Measurements from ENCODE around the gene ARMC5.
A peak's percentile ranks its signal among the peaks of the same experiment; 100 is the strongest.
"Not testable (repeated sequence)": the region's sequence is repeated elsewhere in the genome, so short reads cannot be mapped to it uniquely, and the experiment has no call there.

Gene ARMC5

DNA sequence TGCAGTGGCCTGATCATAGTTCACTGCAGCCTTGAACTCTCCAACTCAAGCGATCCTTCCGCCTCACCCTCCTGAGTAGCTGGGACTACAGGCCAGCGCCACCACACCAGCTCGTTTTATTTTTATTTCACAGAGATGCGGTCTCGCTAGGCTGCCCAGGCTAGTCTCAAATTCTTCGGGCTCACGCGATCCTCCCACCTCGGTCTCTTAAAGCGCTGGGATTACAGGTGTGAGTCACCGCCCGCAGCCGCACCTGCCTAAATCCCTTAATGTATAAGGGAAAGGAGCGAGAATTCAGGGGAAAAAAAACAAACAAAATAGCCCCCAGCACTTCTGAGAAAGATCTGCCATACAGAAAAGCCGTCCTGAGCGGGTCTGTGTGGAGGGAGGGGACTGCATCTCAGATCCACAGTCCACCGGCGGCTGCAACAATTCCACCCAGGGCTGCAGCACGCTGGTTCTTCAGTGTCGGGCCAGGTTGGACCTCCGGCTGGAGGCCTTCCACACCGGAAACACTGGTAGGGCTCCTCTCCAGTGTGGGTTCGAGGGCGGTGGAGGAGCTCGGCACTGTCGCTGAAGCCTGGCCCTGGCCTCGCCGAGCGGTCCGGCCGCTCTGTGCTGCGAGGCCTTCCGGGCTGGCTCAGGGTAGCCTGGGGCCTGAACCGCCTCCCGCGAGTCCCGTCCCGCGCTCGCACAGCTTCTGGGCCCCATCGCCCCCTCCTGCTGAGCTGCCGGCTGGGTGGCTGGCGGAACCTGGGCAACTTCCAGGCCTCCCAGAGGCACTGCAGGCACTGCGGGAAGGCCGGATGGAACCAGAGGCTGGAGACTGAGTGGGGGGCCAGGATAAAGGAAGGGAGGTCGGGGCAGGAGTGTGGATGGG, 23.7 kb upstream of the ARMC5 start:
- no peak for DNase-seq

DNA sequence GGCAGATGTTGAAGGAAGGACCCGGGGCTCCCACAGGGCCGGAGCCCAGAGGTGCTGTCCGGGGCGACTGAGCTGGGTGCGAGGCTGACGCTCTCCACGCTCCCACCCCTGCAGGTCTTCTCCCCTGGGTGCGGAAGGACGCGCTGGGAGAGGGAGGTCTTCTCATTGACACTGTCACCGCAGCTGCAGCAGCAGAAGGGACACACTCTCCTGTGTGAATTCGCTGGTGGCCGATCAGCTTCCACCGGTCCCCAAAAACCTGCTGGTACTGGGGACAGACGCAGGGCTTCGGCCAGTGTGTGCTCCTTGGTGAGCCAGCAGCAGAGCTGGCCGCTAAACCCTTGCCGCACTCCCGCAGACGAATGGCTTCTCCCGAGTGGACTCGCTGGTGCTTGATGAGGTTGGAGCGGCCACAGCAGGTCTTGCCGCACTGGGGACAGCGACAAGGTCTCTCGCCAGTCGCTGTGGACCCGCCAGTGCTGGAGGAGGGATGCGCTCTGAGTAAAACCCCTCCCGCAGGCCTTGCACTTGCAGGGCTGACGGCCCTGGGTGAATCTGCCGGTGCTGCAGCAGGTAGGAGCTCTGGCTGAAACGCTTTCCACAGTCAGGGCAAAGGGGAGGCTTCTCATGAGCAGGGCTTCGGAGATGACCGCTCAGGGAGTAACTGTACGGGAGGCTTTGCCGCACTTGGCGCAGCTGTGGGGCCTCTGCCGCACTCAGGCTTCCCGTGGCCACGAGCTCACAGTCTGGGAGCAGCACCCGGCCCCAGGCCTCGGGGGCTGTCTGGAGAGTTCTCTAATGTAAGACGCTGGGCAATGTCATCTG, 22.9 kb upstream of the ARMC5 start:
- no peak for DNase-seq

- no peak for DNase-seq
Measured at GRCh38 chr16:31438414-31438813, 20.9 kb upstream of the ARMC5 start.

- not testable (repeated sequence) for DNase-seq
Measured at GRCh38 chr16:31439023-31439422, 20.3 kb upstream of the ARMC5 start.

DNA sequence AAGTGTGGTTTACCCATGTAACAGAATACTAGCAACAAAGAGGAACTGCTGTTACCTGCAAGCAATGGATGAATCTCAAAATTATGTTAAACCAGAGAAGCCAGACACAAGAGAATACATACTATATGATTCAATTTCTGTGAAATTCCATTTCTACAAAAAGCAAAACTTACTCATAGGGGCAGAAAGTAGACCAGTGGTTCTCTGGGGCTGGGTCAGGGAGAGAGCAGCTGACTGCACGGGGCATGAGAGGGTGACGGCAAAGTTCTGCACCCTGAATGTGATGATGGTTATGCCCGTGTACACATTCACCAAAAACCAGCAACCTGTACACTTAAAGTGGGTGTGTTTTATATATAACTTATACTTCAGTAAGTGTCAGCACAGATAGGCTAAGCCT, 19.8 kb upstream of the ARMC5 start:
- DNase-seq: no peak

- no peak for DNase-seq
Measured at GRCh38 chr16:31440516-31441184, 18.7 kb upstream of the ARMC5 start.

- DNase-seq: no peak
Measured at GRCh38 chr16:31441956-31442355, 17.3 kb upstream of the ARMC5 start.

DNA sequence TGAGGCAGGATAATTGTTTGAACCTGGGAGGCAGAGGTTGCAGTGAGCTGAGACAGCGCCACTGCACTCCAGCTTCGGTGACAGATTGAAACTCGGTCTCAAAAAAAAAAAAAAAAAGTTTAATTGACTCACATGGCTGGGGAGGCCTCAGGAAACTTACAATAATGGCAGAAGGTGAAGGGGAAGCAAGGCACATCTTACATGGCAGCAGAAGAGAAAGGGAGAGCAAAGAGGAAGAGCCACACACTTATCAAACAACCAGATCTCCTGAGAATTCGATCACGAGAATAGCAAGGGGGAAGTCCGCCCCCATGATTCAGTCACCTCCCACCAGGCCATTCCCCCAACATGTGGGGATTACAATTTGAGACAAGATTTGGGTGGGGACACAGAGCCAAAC, 13.4 kb upstream of the ARMC5 start:
- DNase-seq: not testable (repeated sequence)

- no peak for DNase-seq
Measured at GRCh38 chr16:31451201-31451600, 8.1 kb upstream of the ARMC5 start.

DNA sequence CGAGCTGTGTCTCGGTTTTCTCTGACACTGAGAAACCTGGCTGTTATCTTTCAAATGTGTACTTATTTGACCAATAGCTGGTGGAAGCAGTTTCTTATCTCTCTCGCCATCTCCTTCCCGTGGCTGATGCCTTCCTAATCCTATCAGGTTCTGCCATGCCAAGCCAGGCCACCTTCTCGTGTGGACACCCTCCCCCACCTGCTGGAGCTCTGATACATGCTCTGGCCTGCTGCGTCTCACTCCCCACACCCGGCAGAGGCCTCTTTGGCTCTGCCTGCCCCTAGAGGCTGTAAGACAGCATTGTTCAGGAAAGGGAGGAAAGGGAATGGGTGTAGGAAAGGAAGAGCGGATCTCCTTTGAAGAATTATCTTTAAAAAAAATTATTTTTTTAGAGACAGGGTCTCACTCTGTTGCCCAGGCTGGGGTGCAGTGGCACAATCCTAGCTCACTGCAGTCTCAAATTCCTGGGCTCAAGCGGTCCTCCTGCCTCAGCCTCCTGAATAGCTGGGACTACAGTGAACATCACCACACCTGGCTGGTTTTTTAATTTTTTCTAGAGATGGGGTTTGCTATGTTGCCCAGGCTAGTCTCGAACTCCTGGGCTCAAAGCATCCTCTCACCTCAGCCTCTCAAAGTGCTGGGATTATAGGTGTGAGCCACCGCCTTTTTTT, 7.5 kb upstream of the ARMC5 start:
- DNase-seq: no peak

DNA sequence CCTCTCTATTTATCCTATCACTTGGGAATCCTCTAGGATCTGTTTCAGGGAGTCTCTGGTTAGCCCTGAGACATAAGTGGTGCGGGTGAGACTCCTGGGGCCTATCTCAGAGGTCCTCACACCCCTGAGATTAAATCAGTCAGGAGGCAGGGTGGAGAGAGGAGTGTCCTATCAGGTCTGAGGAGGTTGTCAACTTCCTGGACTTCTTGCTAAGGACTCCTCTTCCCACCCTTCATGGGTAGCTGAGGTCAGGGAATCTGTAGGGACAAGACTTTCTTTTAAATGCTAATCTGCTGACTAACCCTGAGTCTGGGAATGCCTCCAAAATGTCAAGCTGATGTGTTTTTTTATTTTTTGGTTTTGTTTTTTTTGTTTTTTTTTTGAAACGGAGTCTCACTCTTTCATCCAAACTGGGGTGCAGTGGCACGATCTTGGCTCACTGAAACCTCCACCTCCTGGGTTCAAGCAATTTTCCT, 6.6 kb upstream of the ARMC5 start:
- no peak for DNase-seq

DNA sequence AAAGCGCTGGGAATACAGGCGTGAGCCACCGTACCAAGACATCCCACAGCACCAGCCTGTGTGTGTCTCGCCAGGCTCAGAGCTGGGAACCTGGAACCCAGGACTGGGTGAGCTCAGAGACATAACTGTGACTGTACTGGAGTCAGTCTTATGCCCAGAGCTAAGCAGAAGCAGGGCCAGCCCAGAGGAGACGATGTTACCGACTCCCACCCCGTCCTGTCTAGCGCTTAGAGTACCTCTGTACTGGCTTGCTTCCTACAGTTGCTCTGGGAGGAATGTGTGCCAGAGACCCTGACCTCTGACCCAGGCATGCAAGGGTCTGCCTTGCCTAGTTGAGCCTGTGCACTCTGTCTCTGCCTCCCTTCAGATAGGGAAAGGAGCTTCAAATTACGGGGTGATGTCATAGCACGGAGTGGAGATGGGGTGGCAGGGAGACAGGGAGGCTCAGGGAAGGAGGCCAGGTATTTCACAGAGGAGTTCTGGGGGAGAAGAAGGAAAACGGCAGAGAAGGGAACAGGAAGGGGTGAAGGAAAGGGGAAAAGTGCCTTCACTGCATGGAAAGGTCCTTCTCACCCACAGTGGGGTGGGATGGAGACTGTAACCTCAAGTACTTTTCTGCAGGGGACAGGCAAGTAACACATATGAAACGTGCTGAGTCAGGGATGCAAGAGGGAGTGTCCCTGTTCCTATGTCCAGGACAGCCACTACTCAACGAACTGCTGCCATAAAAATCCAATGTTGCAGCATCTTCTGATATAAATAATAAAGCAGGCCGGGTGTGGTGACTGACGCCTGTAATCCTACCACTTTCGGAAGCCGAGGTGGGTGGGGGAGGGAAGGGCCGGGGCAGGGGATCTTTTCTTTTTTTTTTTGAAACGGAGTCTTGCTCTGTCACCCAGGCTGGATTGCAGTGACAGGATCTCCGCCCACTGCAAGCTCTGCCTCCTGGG, 5.8 kb upstream of the ARMC5 start:
- DNase-seq: no peak

GRCh38 chr16:31455601-31456314, 3.5 kb upstream of the ARMC5 start:
- peak in 1 of 2 experiments; percentile 20 for DNase-seq

GRCh38 chr16:31456988-31457360, 2.3 kb upstream of the ARMC5 start:
- DNase-seq: no peak

- peak; percentile 48 to 57 for DNase-seq
Measured at GRCh38 chr16:31458073-31458843, 1.0 kb upstream of the ARMC5 start.

- peak; percentile 100 for DNase-seq
Measured at GRCh38 chr16:31459687-31460581, 633 bp downstream of the ARMC5 start.

DNA sequence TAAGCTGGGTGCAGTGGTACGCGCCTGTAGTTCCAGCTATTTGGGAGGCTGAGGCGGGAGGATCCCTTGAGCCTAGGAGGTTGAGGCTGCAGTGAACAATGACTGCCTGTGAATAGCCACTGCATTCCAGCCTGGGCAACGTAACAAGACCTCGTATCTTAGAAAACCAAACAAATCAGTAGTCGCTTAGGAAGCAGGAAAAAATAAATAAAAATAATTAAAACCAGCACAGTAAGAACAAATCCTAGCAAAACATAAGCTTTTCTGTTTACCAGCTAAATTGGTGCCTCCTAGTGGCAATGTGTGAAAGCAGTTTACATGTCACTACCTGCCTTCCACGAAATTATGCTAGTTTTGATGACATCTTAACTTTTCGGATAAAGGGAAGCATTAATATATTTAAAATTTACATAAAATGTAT, 1.3 kb downstream of the ARMC5 start:
- DNase-seq: no peak

GRCh38 chr16:31461201-31461920, 2.1 kb downstream of the ARMC5 start:
- no peak for DNase-seq
